ENCODE data around the gene HGS. TPM values are rescaled to one million over a fixed set of nuclear protein-coding genes. Genes with fewer than 3 reads are reported as not detected.

The HGS gene
- total and polyA plus RNA-seq, 2 of the 13 experiments (the other 11 are each of a cell fraction or from before 2014, with no cell fraction given): 73.3 to 78.1 TPM

DNA sequence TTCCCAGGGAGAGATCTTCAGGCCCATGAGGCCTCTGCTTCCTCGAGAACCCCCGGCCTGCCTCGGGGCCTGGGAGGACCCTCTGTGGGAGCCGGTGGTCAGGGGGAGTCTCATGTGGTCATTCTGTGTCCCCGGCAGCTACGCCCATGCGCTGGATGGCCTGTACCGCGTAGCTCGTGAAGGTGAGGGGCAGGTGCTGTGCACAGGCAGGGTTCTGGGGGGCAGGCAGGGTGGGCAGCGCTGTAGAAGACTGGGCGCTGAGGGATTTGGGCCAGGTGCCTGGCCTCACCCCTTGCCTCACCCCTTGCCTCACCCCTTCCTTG, 32.8 kb downstream of the HGS start (continued):
- TF ChIP-seq, protein P1, sequence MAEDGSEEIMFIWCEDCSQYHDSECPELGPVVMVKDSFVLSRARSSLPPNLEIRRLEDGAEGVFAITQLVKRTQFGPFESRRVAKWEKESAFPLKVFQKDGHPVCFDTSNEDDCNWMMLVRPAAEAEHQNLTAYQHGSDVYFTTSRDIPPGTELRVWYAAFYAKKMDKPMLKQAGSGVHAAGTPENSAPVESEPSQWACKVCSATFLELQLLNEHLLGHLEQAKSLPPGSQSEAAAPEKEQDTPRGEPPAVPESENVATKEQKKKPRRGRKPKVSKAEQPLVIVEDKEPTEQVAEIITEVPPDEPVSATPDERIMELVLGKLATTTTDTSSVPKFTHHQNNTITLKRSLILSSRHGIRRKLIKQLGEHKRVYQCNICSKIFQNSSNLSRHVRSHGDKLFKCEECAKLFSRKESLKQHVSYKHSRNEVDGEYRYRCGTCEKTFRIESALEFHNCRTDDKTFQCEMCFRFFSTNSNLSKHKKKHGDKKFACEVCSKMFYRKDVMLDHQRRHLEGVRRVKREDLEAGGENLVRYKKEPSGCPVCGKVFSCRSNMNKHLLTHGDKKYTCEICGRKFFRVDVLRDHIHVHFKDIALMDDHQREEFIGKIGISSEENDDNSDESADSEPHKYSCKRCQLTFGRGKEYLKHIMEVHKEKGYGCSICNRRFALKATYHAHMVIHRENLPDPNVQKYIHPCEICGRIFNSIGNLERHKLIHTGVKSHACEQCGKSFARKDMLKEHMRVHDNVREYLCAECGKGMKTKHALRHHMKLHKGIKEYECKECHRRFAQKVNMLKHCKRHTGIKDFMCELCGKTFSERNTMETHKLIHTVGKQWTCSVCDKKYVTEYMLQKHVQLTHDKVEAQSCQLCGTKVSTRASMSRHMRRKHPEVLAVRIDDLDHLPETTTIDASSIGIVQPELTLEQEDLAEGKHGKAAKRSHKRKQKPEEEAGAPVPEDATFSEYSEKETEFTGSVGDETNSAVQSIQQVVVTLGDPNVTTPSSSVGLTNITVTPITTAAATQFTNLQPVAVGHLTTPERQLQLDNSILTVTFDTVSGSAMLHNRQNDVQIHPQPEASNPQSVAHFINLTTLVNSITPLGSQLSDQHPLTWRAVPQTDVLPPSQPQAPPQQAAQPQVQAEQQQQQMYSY (CRISPR knock-in tag; IDR thresholded peaks at IDR 0.05): no peak
- no peak for TF ChIP-seq ZNF670 (CRISPR knock-in tag; IDR thresholded peaks at IDR 0.05; ENCODE audit: borderline replicate concordance)
- TF ChIP-seq TBX2 (CRISPR knock-in tag; IDR thresholded peaks at IDR 0.05; ENCODE audit: borderline replicate concordance): 0 out of 2 replicates have a peak, but pooled peaks have one; percentile 16
- TF ChIP-seq AKAP8 (CRISPR knock-in tag; IDR thresholded peaks at IDR 0.05): no peak
- TF ChIP-seq RBM22 (optimal IDR thresholded peaks at IDR 0.05; ENCODE audit: low read length): peak; percentile 40
- TF ChIP-seq SIX4 (CRISPR knock-in tag; IDR thresholded peaks at IDR 0.05): no peak
- no peak for TF ChIP-seq RXRB (CRISPR knock-in tag; IDR thresholded peaks at IDR 0.05; ENCODE audit: borderline replicate concordance)
- no peak for TF ChIP-seq ZNF430 (CRISPR knock-in tag; IDR thresholded peaks at IDR 0.05)
- no peak for TF ChIP-seq MZF1 (CRISPR knock-in tag; IDR thresholded peaks at IDR 0.05; ENCODE audit: borderline replicate concordance)
- TF ChIP-seq NPAS2 (CRISPR knock-in tag; IDR thresholded peaks at IDR 0.05; ENCODE audit: borderline replicate concordance): no peak
- TF ChIP-seq CHCHD3 (CRISPR knock-in tag; IDR thresholded peaks at IDR 0.05): no peak
- no peak for TF ChIP-seq ZNF777 (CRISPR knock-in tag; IDR thresholded peaks at IDR 0.05)
- no peak for TF ChIP-seq IRX3 (CRISPR knock-in tag; IDR thresholded peaks at IDR 0.05; ENCODE audit: borderline replicate concordance, low read depth)
- TF ChIP-seq ZNF644 (CRISPR knock-in tag; IDR thresholded peaks at IDR 0.05; ENCODE audit: low read depth): no peak
- TF ChIP-seq, protein P2, sequence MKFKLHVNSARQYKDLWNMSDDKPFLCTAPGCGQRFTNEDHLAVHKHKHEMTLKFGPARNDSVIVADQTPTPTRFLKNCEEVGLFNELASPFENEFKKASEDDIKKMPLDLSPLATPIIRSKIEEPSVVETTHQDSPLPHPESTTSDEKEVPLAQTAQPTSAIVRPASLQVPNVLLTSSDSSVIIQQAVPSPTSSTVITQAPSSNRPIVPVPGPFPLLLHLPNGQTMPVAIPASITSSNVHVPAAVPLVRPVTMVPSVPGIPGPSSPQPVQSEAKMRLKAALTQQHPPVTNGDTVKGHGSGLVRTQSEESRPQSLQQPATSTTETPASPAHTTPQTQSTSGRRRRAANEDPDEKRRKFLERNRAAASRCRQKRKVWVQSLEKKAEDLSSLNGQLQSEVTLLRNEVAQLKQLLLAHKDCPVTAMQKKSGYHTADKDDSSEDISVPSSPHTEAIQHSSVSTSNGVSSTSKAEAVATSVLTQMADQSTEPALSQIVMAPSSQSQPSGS (CRISPR knock-in tag; IDR thresholded peaks at IDR 0.05): no peak
- TF ChIP-seq EED (CRISPR knock-in tag; IDR thresholded peaks at IDR 0.05): no peak
- TF ChIP-seq, protein P3, sequence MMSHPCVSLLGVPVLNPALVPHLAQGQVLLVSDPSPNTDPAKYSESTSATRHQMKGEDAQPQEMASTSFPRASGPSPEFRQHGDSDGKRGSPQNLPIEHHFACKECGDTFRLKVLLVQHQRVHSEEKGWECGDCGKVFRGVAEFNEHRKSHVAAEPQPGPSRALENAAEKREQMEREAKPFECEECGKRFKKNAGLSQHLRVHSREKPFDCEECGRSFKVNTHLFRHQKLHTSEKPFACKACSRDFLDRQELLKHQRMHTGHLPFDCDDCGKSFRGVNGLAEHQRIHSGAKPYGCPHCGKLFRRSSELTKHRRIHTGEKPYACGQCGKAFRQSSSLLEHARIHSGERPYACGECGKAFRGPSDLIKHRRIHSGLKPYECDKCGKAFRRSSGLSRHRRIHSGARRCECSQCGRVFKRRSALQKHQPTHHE (CRISPR knock-in tag; IDR thresholded peaks at IDR 0.05; ENCODE audit: borderline replicate concordance): no peak
- TF ChIP-seq ZNF776 (CRISPR knock-in tag; IDR thresholded peaks at IDR 0.05): peak; percentile 38; the same call in 1 of the 2 replicates
- TF ChIP-seq ZNF292 (CRISPR knock-in tag; IDR thresholded peaks at IDR 0.05; ENCODE audit: borderline replicate concordance, low read depth): no peak
- TF ChIP-seq TSC22D2 (CRISPR knock-in tag; IDR thresholded peaks at IDR 0.05; ENCODE audit: borderline replicate concordance): no peak
- no peak for TF ChIP-seq THAP11 (CRISPR knock-in tag; IDR thresholded peaks at IDR 0.05)
- no peak for TF ChIP-seq NFE2 (CRISPR knock-in tag; IDR thresholded peaks at IDR 0.05)
